H9 (cell line): ENCODE data around the gene SPATA2. TPM values are rescaled to one million over a fixed set of nuclear protein-coding genes. Genes with fewer than 3 reads are reported as not detected.

ENCODE experiments used
- DNase-seq: peaks from one replicate; pipeline ENCODE4 v3.0.0-alpha.2; 2017
- H2AFZ ChIP-seq: one replicate; pipeline ENCODE4 v1.6.1; 2013; ENCODE audit warnings: mild to moderate bottlenecking, low read length, control low read depth, moderate library complexity
- H2AK5ac ChIP-seq: 2 replicates; pipeline ENCODE4 v1.6.1; 2013; ENCODE audit warnings: low read length, control low read depth, mixed read lengths; ENCODE audit not compliant: insufficient read length
- H2BK120ac ChIP-seq: one replicate; pipeline ENCODE4 v1.6.1; 2013; ENCODE audit warnings: low read depth, mild to moderate bottlenecking, low read length, control low read depth, inconsistent platforms; ENCODE audit not compliant: poor library complexity, severe bottlenecking
- H2BK12ac ChIP-seq: 2 replicates; pipeline ENCODE4 v1.6.1; 2013; ENCODE audit warnings: low read length, control low read depth, mixed read lengths, low read depth; ENCODE audit not compliant: insufficient read length
- H2BK15ac ChIP-seq: 2 replicates; pipeline ENCODE4 v1.6.1; 2013; ENCODE audit warnings: low read depth, low read length, control low read depth
- H2BK20ac ChIP-seq: one replicate; pipeline ENCODE4 v1.6.1; 2013; ENCODE audit warnings: low read depth, mild to moderate bottlenecking, low read length, control low read depth, inconsistent platforms; ENCODE audit not compliant: poor library complexity, severe bottlenecking
- H2BK5ac ChIP-seq: 2 replicates; pipeline ENCODE4 v1.6.1; 2013; ENCODE audit warnings: low read length, control low read depth, mixed read lengths; ENCODE audit not compliant: insufficient read length
- H3K14ac ChIP-seq: 2 replicates; pipeline ENCODE4 v1.6.1; 2013; ENCODE audit warnings: low read length, control low read depth; ENCODE audit not compliant: insufficient read depth
- H3K18ac ChIP-seq: 2 replicates; pipeline ENCODE4 v1.6.1; 2013; ENCODE audit warnings: low read depth, mild to moderate bottlenecking, mixed read lengths, low read length, control low read depth; ENCODE audit not compliant: insufficient read length
- H3K23ac ChIP-seq: 2 replicates; pipeline ENCODE4 v1.6.1; 2013; ENCODE audit warnings: low read length, control low read depth, mixed read lengths, low read depth; ENCODE audit not compliant: insufficient read length
- H3K23me2 ChIP-seq: 2 replicates; pipeline ENCODE4 v1.6.1; 2013; ENCODE audit warnings: low read depth, mild to moderate bottlenecking, mixed read lengths, low read length, control low read depth; ENCODE audit not compliant: insufficient read length, poor library complexity, severe bottlenecking
- H3K27ac ChIP-seq: 2 replicates; pipeline ENCODE4 v1.5.1; 2013; ENCODE audit warnings: low read length, control low read depth, mixed read lengths, low read depth; ENCODE audit not compliant: insufficient read length
- H3K27me3 ChIP-seq: 2 replicates; pipeline ENCODE4 v1.6.1; 2013; ENCODE audit warnings: low read length, control low read depth, inconsistent platforms; ENCODE audit not compliant: insufficient read depth
- H3K4ac ChIP-seq: 2 replicates; pipeline ENCODE4 v1.6.1; 2013; ENCODE audit warnings: low read depth, mild to moderate bottlenecking, control low read depth, inconsistent platforms, low read length, moderate library complexity
- H3K4me1 ChIP-seq: 2 replicates; pipeline ENCODE4 v1.6.1; 2013; ENCODE audit warnings: low read length, control low read depth, inconsistent platforms; ENCODE audit not compliant: insufficient read depth
- H3K4me2 ChIP-seq: 2 replicates; pipeline ENCODE4 v1.6.1; 2013; ENCODE audit warnings: low read length, control low read depth, mixed read lengths; ENCODE audit not compliant: insufficient read length, insufficient read depth
- H3K56ac ChIP-seq: 2 replicates; pipeline ENCODE4 v1.6.1; 2013; ENCODE audit warnings: low read depth, mild to moderate bottlenecking, mixed read lengths, low read length, control low read depth; ENCODE audit not compliant: insufficient read length
- H3K79me1 ChIP-seq: 2 replicates; pipeline ENCODE4 v1.6.1; 2013; ENCODE audit warnings: low read depth, mild to moderate bottlenecking, moderate library complexity, low read length, control low read depth, inconsistent platforms; ENCODE audit not compliant: insufficient read depth, poor library complexity, severe bottlenecking
- H3K79me2 ChIP-seq: 2 replicates; pipeline ENCODE4 v1.6.1; 2013; ENCODE audit warnings: low read length, control low read depth, inconsistent platforms; ENCODE audit not compliant: insufficient read depth
- H3K9ac ChIP-seq: 2 replicates; pipeline ENCODE4 v1.6.1; 2013; ENCODE audit warnings: low read length, control low read depth, mixed read lengths; ENCODE audit not compliant: insufficient read length; ENCODE audit errors: extremely low read depth
- H3K9me3 ChIP-seq: one replicate; pipeline ENCODE4 v1.6.1; 2013; ENCODE audit warnings: low read depth, low read length, inconsistent platforms; ENCODE audit not compliant: control insufficient read depth
- H3T11ph ChIP-seq: one replicate; pipeline ENCODE4 v1.6.1; 2013; ENCODE audit warnings: mild to moderate bottlenecking, low read length, control low read depth, inconsistent platforms
- H4K20me1 ChIP-seq: one replicate; pipeline ENCODE4 v1.6.1; 2013; ENCODE audit not compliant: control insufficient read depth, insufficient read length, insufficient read depth
- H4K5ac ChIP-seq: 2 replicates; pipeline ENCODE4 v1.6.1; 2013; ENCODE audit warnings: low read depth, mild to moderate bottlenecking, mixed read lengths, low read length, control low read depth; ENCODE audit not compliant: insufficient read length
- H4K8ac ChIP-seq: replicated peaks from 2 replicates; pipeline ENCODE4 v1.6.1; 2013; ENCODE audit warnings: low read length, control low read depth, mixed read lengths, low read depth; ENCODE audit not compliant: insufficient read length
- H4K91ac ChIP-seq: 2 replicates; pipeline ENCODE4 v1.6.1; 2013; ENCODE audit warnings: low read depth, mild to moderate bottlenecking, moderate library complexity, mixed read lengths, low read length, control low read depth; ENCODE audit not compliant: insufficient read length
- H3K27ac Mint-ChIP-seq, 3 experiments: 2 replicates in 2 of 3; 3 replicates in 1 of 3; pipeline ENCODE4 v1.8.0; 2020 to 2021; ENCODE audit warnings: mixed read lengths in 3 of 3, mild to moderate bottlenecking in 1 of 3, moderate library complexity in 1 of 3
- H3K27me3 Mint-ChIP-seq: 2 replicates; pipeline ENCODE4 v1.8.0; 2021; ENCODE audit warnings: low read depth, mild to moderate bottlenecking, moderate library complexity, mixed read lengths
- H3K36me3 Mint-ChIP-seq, 3 experiments: 2 replicates in 2 of 3; 3 replicates in 1 of 3; pipeline ENCODE4 v1.8.0; 2020 to 2021; ENCODE audit warnings: low read depth in 3 of 3, mixed read lengths in 3 of 3; ENCODE audit not compliant: insufficient read depth in 1 of 3
- H3K4me1 Mint-ChIP-seq, 2 experiments: 2 replicates each; pipeline ENCODE4 v1.8.0; 2020; ENCODE audit warnings: mixed read lengths in 2 of 2
- H3K4me3 Mint-ChIP-seq, 2 experiments: 2 replicates in 1 of 2; 3 replicates in 1 of 2; pipeline ENCODE4 v1.8.0; 2020 to 2021; ENCODE audit warnings: mild to moderate bottlenecking in 2 of 2, mixed read lengths in 2 of 2, moderate library complexity in 1 of 2
- H3K9me3 Mint-ChIP-seq, 2 experiments: 2 replicates in 1 of 2; 3 replicates in 1 of 2; pipeline ENCODE4 v1.8.0; 2020; ENCODE audit warnings: mild to moderate bottlenecking in 2 of 2, mixed read lengths in 2 of 2, moderate library complexity in 1 of 2
- CTCF ChIP-seq: fragments of 200-600 bp; sonication (generic); conservative IDR thresholded peaks from 3 replicates; pipeline ENCODE4 v1.8.0; 2021; ENCODE audit warnings: antibody characterized with exemption, mild to moderate bottlenecking
- WGBS: extraction: QIAGEN DNeasy Blood & Tissue Kit; methylation state at CpG from one replicate; pipeline ENCODE4 v1.1.7; 2013; ENCODE audit warnings: missing lambda C conversion rate, low lambda C conversion rate, mixed read lengths; ENCODE audit not compliant: insufficient read length; ENCODE audit errors: extremely low coverage; 5-methylcytosine and 5-hydroxymethylcytosine counted together
- total RNA-seq: library from RNA; stranded (reverse); gene quantifications from 2 replicates; pipeline ENCODE4 v1.2.1, GENCODE V29; 2021

SPATA2 gene
- total RNA-seq, 1 experiment from 2014 or later: 9.6 TPM

- H4K20me1 ChIP-seq: no peaks in the 10 kb centered on the region
- H4K5ac ChIP-seq: no peak overlapping the region
- no peaks in the 10 kb centered on the region for H3K23me2 ChIP-seq
- Mint-ChIP-seq H3K4me3 (no peak overlapping the region), H3K27ac (no peak overlapping the region), H3K27me3 (peaks cover 1% of the 10 kb centered on the region), H3K36me3 (peaks cover 0 to 7% (median 0%) of the 10 kb centered on the region in 3 experiments; a peak in 3 of 7 replicates), H3K4me1 (peaks cover 15% of the 10 kb centered on the region in 2 experiments), H3K9me3 (no peaks in the 10 kb centered on the region; a peak in 1 of 5 replicates)
- H3K4me2 ChIP-seq: no peak overlapping the region
- H3K9ac ChIP-seq: no peak overlapping the region
- H3K9me3 ChIP-seq: no peaks in the 10 kb centered on the region
- H3K18ac ChIP-seq: no peak overlapping the region
- H3K56ac ChIP-seq: no peak overlapping the region
- H2BK12ac ChIP-seq: no peak overlapping the region
- no peak overlapping the region for H3T11ph ChIP-seq
- H3K23ac ChIP-seq: no peak overlapping the region
- no peak for DNase-seq
- H2BK120ac ChIP-seq: no peak overlapping the region
- WGBS: no CpG with 5 or more reads among the region's 9 CpGs
- H3K27me3 ChIP-seq: no peaks in the 10 kb centered on the region
- H3K4me1 ChIP-seq: no peaks in the 10 kb centered on the region
- H4K8ac ChIP-seq: no peak overlapping the region
- no peak overlapping the region for H2BK20ac ChIP-seq
- H3K4ac ChIP-seq: no peak overlapping the region
- no peak overlapping the region for H3K14ac ChIP-seq
- H2BK5ac ChIP-seq: no peak overlapping the region
- no peak overlapping the region for H2AK5ac ChIP-seq
- TF ChIP-seq CTCF: no peak
- no peak overlapping the region for H2BK15ac ChIP-seq
- no peak overlapping the region for H2AFZ ChIP-seq
- H4K91ac ChIP-seq: no peak overlapping the region
- H3K27ac ChIP-seq: no peak overlapping the region
- no peaks in the 10 kb centered on the region for H3K79me1 ChIP-seq
- H3K79me2 ChIP-seq: no peaks in the 10 kb centered on the region
Observed at GRCh38 chr20:49867453-49868215, 47.7 kb downstream of the SPATA2 start.
